ENCODE measurements around the gene CNFN.
"Not testable (repeated sequence)": the region's sequence is repeated elsewhere in the genome, so short reads cannot be mapped to it uniquely, and the experiment has no call there.

DNA sequence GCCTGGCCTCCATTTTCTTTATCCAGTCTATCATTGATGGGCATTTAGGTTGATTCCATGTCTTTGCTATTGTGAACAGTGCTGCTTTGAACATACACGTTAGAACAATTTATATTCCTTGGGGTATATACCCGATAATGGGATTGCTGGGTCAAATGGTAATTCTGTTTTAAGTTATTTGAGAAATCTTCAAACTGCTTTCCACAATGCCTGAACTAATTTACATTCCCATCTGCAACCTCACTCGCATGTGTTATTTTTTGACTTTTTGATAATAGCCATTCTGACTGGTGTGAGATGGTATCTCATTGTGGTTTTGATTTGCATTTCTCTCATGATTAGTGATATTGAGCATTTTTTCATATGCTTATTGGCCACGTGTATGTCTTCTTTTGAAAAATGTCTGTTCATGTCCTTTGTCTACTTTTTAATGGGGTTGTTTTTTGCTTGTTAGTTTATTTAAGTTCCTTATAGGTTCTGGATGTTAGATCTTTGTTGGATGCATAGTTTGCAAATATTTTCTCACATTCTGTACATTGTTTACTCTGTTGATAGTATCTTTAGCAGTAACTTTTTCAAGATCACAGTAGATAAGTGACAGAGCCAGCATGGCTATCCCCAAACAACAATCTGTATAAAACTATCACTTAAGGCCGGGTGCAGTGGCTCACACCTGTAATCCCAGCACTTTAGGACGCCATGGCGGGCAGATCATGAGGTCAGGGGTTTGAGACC is 50.8 kb downstream of the CNFN start:
- not testable (repeated sequence) for TF ChIP-seq POLR2A (IDR thresholded peaks at IDR 0.05; ENCODE audit: low read length); GATA1 (IDR thresholded peaks at IDR 0.05; ENCODE audit: low read depth, low read length)
